Lower leg skin (tissue), 3 donors: ENCODE data around the gene TBC1D24.

Source experiments
- CTCF ChIP-seq, 3 donors: fragments of 450-650 bp; IDR thresholded peaks; one replicate each; pipeline ENCODE4 v1.5.1; 2016; ENCODE audit warnings: antibody characterized with exemption in 3 of 3, mild to moderate bottlenecking in 3 of 3, moderate library complexity in 2 of 3
- POLR2A ChIP-seq, 2 donors: fragments of 450-650 bp; IDR thresholded peaks; one replicate each; pipeline ENCODE4 v1.6.1; 2016 to 2017; ENCODE audit warnings: antibody characterized with exemption in 2 of 2, mild to moderate bottlenecking in 1 of 2, moderate library complexity in 1 of 2

GRCh38 chr16:2516391-2517240, 41.7 kb downstream of the TBC1D24 start:
- TF ChIP-seq CTCF (IDR thresholded peaks at IDR 0.05) (no peak), POLR2A (IDR thresholded peaks at IDR 0.05) (no peak)
